Body of pancreas (tissue), 4 donors: Measurements from ENCODE around the gene TOM1L1.

Experiments
- POLR2A ChIP-seq, 3 donors: fragments of 450-650 bp; IDR thresholded peaks; one replicate each; pipeline ENCODE4 v1.6.1; 2016; ENCODE audit warnings: antibody characterized with exemption in 3 of 3, mild to moderate bottlenecking in 2 of 3
- TF ChIP-seq, protein P1 (sequence below), 7 experiments: fragments of 450-650 bp in 4 of 7; fragments of 200-600 bp in 3 of 7; sonication (generic) in 3 of 7; IDR thresholded peaks; one replicate each; pipeline ENCODE4 v1.5.1; 2016 to 2019; ENCODE audit warnings: antibody characterized with exemption in 7 of 7

DNA sequence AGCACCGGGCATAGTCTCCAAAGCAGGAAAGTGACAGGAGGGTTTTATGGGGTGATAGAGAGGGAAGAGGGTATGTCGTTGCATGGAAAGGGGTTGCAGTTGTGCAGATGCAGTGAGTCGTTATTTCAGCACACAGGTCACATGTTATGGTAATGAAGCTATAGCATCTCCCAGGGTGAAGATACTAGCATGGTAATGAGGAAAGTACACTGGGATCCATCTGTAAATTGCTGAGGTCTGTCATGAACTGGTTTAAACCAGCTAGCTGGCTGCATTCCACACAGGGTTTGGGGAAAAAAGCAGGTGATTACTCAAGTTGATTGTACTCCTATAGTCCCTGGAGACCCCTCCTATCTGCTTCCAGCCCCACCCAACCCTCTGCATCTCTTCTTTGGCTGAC lies 56.1 kb downstream of the TOM1L1 start:
- TF ChIP-seq, protein P1, sequence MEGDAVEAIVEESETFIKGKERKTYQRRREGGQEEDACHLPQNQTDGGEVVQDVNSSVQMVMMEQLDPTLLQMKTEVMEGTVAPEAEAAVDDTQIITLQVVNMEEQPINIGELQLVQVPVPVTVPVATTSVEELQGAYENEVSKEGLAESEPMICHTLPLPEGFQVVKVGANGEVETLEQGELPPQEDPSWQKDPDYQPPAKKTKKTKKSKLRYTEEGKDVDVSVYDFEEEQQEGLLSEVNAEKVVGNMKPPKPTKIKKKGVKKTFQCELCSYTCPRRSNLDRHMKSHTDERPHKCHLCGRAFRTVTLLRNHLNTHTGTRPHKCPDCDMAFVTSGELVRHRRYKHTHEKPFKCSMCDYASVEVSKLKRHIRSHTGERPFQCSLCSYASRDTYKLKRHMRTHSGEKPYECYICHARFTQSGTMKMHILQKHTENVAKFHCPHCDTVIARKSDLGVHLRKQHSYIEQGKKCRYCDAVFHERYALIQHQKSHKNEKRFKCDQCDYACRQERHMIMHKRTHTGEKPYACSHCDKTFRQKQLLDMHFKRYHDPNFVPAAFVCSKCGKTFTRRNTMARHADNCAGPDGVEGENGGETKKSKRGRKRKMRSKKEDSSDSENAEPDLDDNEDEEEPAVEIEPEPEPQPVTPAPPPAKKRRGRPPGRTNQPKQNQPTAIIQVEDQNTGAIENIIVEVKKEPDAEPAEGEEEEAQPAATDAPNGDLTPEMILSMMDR (IDR thresholded peaks at IDR 0.05), result no peak
- TF ChIP-seq POLR2A (IDR thresholded peaks at IDR 0.05), result no peak
